GM19452 (cell line): ENCODE data around the gene WFDC6.
"Not testable (repeated sequence)": the region's sequence is repeated elsewhere in the genome, so short reads cannot be mapped to it uniquely, and the experiment has no call there.

Experiments
- ATAC-seq: cut with Tn5 transposase; IDR thresholded peaks from one replicate; pipeline ENCODE4 v1.9.1; 2021; ENCODE audit not compliant: unreplicated experiment

WFDC6 gene

GRCh38 chr20:45539382-45539781 lies at the start of gene WFDC6:
Gene WFDC6, minus strand, starts transcription at chr20:45539482. Its CDS starts 75 bp downstream, at chr20:45539407.
- no peak for ATAC-seq

- ATAC-seq, result no peak
These were observed 49.5 kb upstream of the WFDC6 start for GRCh38 chr20:45588800-45589199.

GRCh38 chr20:45585986-45586385 lies 46.7 kb upstream of the WFDC6 start:
- ATAC-seq, result not testable (repeated sequence)

GRCh38 chr20:45584294-45584693 lies 45.0 kb upstream of the WFDC6 start:
- ATAC-seq, result not testable (repeated sequence)

- ATAC-seq, result no peak
These were observed 44.2 kb upstream of the WFDC6 start for GRCh38 chr20:45583502-45583901.

GRCh38 chr20:45581702-45582101 lies 42.4 kb upstream of the WFDC6 start:
- ATAC-seq, result no peak

GRCh38 chr20:45579184-45579583 lies 39.9 kb upstream of the WFDC6 start, which contains the start of gene WFDC8:
Gene WFDC8, minus strand, starts transcription at chr20:45579284. Its CDS starts 37 bp downstream, at chr20:45579247.
- no peak for ATAC-seq

GRCh38 chr20:45578231-45578630 lies 38.9 kb upstream of the WFDC6 start:
- no peak for ATAC-seq

- no peak for ATAC-seq
These were observed 37.7 kb upstream of the WFDC6 start for GRCh38 chr20:45576995-45577394.

GRCh38 chr20:45575931-45576330 lies 36.6 kb upstream of the WFDC6 start:
- ATAC-seq, result no peak

- not testable (repeated sequence) for ATAC-seq
These were observed 30.4 kb upstream of the WFDC6 start for GRCh38 chr20:45569650-45570049.

- ATAC-seq, result no peak
These were observed 25.5 kb upstream of the WFDC6 start for GRCh38 chr20:45564760-45565276.

GRCh38 chr20:45555198-45555597 lies 15.9 kb upstream of the WFDC6 start:
- ATAC-seq, result no peak

- ATAC-seq, result no peak
These were observed 13.2 kb upstream of the WFDC6 start for GRCh38 chr20:45552456-45552855.

GRCh38 chr20:45550765-45551164 lies 11.5 kb upstream of the WFDC6 start:
- no peak for ATAC-seq

GRCh38 chr20:45548410-45548809 lies 9.1 kb upstream of the WFDC6 start:
- ATAC-seq, result no peak

GRCh38 chr20:45547206-45547770 lies 8.0 kb upstream of the WFDC6 start, which contains the start of gene EPPIN:
Gene EPPIN, minus strand, starts transcription at chr20:45547401. Its CDS starts 44 bp downstream, at chr20:45547357.
- ATAC-seq, result no peak

- no peak for ATAC-seq
These were observed 6.6 kb upstream of the WFDC6 start for GRCh38 chr20:45545754-45546453.

- ATAC-seq, result no peak
These were observed 6.1 kb upstream of the WFDC6 start for GRCh38 chr20:45545351-45545750.

GRCh38 chr20:45538209-45538799 lies 978 bp downstream of the WFDC6 start:
- no peak for ATAC-seq

GRCh38 chr20:45527294-45527693 lies 12.0 kb downstream of the WFDC6 start:
- ATAC-seq, result no peak

- ATAC-seq, result no peak
These were observed 15.5 kb downstream of the WFDC6 start for GRCh38 chr20:45523821-45524220.
